Cortex of kidney (tissue), 1 donor: ENCODE results near the gene RORC.

Experiments used
- DNase-seq: peaks from one replicate; lab custom pipeline; 2025; lab: John Stamatoyannopoulos, UW

The RORC gene

GRCh38 chr1:151825751-151826660 is 5.6 kb downstream of the RORC start:
- DNase-seq = no peak

GRCh38 chr1:151825204-151825603 is 6.4 kb downstream of the RORC start:
- no peak for DNase-seq

- DNase-seq = no peak
These were observed 8.4 kb downstream of the RORC start for GRCh38 chr1:151823175-151823574.

- no peak for DNase-seq
These were observed 9.2 kb downstream of the RORC start for GRCh38 chr1:151822404-151822803.

- DNase-seq = no peak
These were observed 10.7 kb downstream of the RORC start for GRCh38 chr1:151820940-151821339.

GRCh38 chr1:151819976-151820623 is 11.5 kb downstream of the RORC start:
- DNase-seq = no peak

GRCh38 chr1:151819227-151819835 is 12.3 kb downstream of the RORC start:
- no peak for DNase-seq

GRCh38 chr1:151817353-151817730 is 14.3 kb downstream of the RORC start:
- DNase-seq = no peak

GRCh38 chr1:151816548-151817352 is 14.9 kb downstream of the RORC start:
- no peak for DNase-seq

- DNase-seq = no peak
These were observed 15.8 kb downstream of the RORC start for GRCh38 chr1:151815716-151816327.

GRCh38 chr1:151814971-151815545 is 16.5 kb downstream of the RORC start:
- no peak for DNase-seq

GRCh38 chr1:151814426-151814825 is 17.2 kb downstream of the RORC start:
- DNase-seq = no peak

- no peak for DNase-seq
These were observed 18.2 kb downstream of the RORC start for GRCh38 chr1:151813271-151813977.

- no peak for DNase-seq
These were observed 20.4 kb downstream of the RORC start for GRCh38 chr1:151811181-151811580.

- no peak for DNase-seq
These were observed 21.5 kb downstream of the RORC start for GRCh38 chr1:151809985-151810556.

- no peak for DNase-seq
These were observed 22.2 kb downstream of the RORC start for GRCh38 chr1:151809290-151809984.

GRCh38 chr1:151807766-151808165 is 23.8 kb downstream of the RORC start:
- no peak for DNase-seq

- DNase-seq = no peak
These were observed 24.5 kb downstream of the RORC start for GRCh38 chr1:151807131-151807530.

- DNase-seq = no peak
These were observed 25.4 kb downstream of the RORC start for GRCh38 chr1:151806170-151806569.
